ENCODE results near the gene ONECUT2. TPM values are rescaled to one million over a fixed set of nuclear protein-coding genes. Genes with fewer than 3 reads are reported as not detected.

The ONECUT2 gene
- total RNA-seq, 1 experiment from 2014 or later = 4.3 TPM

- Histone ChIP-seq H3K4me3 (replicated peaks in 1 of 2; ENCODE audit: low read depth in 1 of 2, low read length in 2 of 2) (no peak overlapping the region), H3K36me3 (ENCODE audit: control insufficient read depth in 1 of 2, insufficient read depth in 2 of 2, low read length in 2 of 2) (no peaks in the 10 kb centered on the region), H3K9ac (ENCODE audit: low read length) (no peak overlapping the region), H3K9me3 (ENCODE audit: control insufficient read depth in 1 of 2, insufficient read depth in 1 of 2, low read depth in 1 of 2, low read length in 2 of 2) (no peaks in the 10 kb centered on the region), H3K27me3 (ENCODE audit: insufficient read depth, low read length) (no peaks in the 10 kb centered on the region), H3K27ac (ENCODE audit: low read depth, low read length) (no peak overlapping the region), H2AFZ (ENCODE audit: low read depth, low read length, poor library complexity, severe bottlenecking) (no peak overlapping the region), H3K79me2 (ENCODE audit: insufficient read depth, low read length) (no peaks in the 10 kb centered on the region), H4K20me1 (ENCODE audit: insufficient read depth) (no peaks in the 10 kb centered on the region), H3K9me2 (ENCODE audit: insufficient read depth) (no peaks in the 10 kb centered on the region), H3K4me1 (ENCODE audit: control insufficient read depth in 1 of 2, insufficient read depth in 2 of 2, low read length in 2 of 2) (no peaks in the 10 kb centered on the region), H3K4me2 (ENCODE audit: low read length) (no peak overlapping the region)
- intact Hi-C loops (cut with micrococcal nuclease) = no loop called here
- no peak for TF ChIP-seq ELF1 (IDR thresholded peaks at IDR 0.05; ENCODE audit: borderline replicate concordance, low read depth)
- TF ChIP-seq YY1 (IDR thresholded peaks at IDR 0.05; ENCODE audit: extremely low read depth, insufficient replicate concordance, low read depth, low read length) = no peak
- no peak for DNase-seq (ENCODE audit: low read depth, low spot score)
- ChIA-PET POLR2A (no interaction called here), CTCF (no interaction called here), RAD21 (ENCODE audit: low non-redundant PET in 1 of 2, low total read pairs in 2 of 2, uncharacterized antibody in 2 of 2, unreplicated experiment in 2 of 2) (no interaction called here)
- ATAC-seq = no peak
- BruUV-seq (replicated peaks) = no TSS peak
Observed at GRCh38 chr18:57475903-57476302, 40.7 kb downstream of the ONECUT2 start.

- ATAC-seq (no peak), DNase-seq (ENCODE audit: low read depth, low spot score) (no peak)
- intact Hi-C loops (cut with micrococcal nuclease) = no loop called here
- ChIA-PET CTCF (no interaction called here), RAD21 (ENCODE audit: low non-redundant PET in 1 of 2, low total read pairs in 2 of 2, uncharacterized antibody in 2 of 2, unreplicated experiment in 2 of 2) (no interaction called here), POLR2A (no interaction called here)
- no peak overlapping the region for H3K27ac ChIP-seq (ENCODE audit: low read depth, low read length)
- no peak overlapping the region for H3K4me3 ChIP-seq (replicated peaks in 1 of 2; ENCODE audit: low read depth in 1 of 2, low read length in 2 of 2)
- H3K4me2 ChIP-seq (ENCODE audit: low read length) = no peak overlapping the region
- TF ChIP-seq POLR2A (IDR thresholded peaks at IDR 0.05; ENCODE audit: borderline replicate concordance, extremely low read depth, insufficient read depth, insufficient read length) = no peak
- no peak for TF ChIP-seq SIN3A (IDR thresholded peaks at IDR 0.05; ENCODE audit: low read depth)
- no peak for TF ChIP-seq TCF7L2 (IDR thresholded peaks at IDR 0.05; ENCODE audit: borderline replicate concordance, extremely low read depth, insufficient read depth, insufficient read length)
- no peak for TF ChIP-seq EZH2phosphoT487 (IDR thresholded peaks at IDR 0.05; ENCODE audit: borderline replicate concordance)
- no TSS peak for BruUV-seq (replicated peaks)
- H4K20me1 ChIP-seq (ENCODE audit: insufficient read depth) = no peaks in the 10 kb centered on the region
- no peaks in the 10 kb centered on the region for H3K36me3 ChIP-seq (ENCODE audit: control insufficient read depth in 1 of 2, insufficient read depth in 2 of 2, low read length in 2 of 2)
- H3K27me3 ChIP-seq (ENCODE audit: insufficient read depth, low read length) = no peaks in the 10 kb centered on the region
- H3K4me1 ChIP-seq (ENCODE audit: control insufficient read depth in 1 of 2, insufficient read depth in 2 of 2, low read length in 2 of 2) = no peaks in the 10 kb centered on the region
- no peak overlapping the region for H3K9ac ChIP-seq (ENCODE audit: low read length)
- no peaks in the 10 kb centered on the region for H3K9me2 ChIP-seq (ENCODE audit: insufficient read depth)
- no peak overlapping the region for H2AFZ ChIP-seq (ENCODE audit: low read depth, low read length, poor library complexity, severe bottlenecking)
- no peaks in the 10 kb centered on the region for H3K79me2 ChIP-seq (ENCODE audit: insufficient read depth, low read length)
- no peaks in the 10 kb centered on the region for H3K9me3 ChIP-seq (ENCODE audit: control insufficient read depth in 1 of 2, insufficient read depth in 1 of 2, low read depth in 1 of 2, low read length in 2 of 2)
Observed at GRCh38 chr18:57480733-57481132, 45.6 kb downstream of the ONECUT2 start.

Data from HCT116 (cell line).